Measurements from ENCODE around the gene FLOT1.

FLOT1 gene, protein sequence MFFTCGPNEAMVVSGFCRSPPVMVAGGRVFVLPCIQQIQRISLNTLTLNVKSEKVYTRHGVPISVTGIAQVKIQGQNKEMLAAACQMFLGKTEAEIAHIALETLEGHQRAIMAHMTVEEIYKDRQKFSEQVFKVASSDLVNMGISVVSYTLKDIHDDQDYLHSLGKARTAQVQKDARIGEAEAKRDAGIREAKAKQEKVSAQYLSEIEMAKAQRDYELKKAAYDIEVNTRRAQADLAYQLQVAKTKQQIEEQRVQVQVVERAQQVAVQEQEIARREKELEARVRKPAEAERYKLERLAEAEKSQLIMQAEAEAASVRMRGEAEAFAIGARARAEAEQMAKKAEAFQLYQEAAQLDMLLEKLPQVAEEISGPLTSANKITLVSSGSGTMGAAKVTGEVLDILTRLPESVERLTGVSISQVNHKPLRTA

DNA sequence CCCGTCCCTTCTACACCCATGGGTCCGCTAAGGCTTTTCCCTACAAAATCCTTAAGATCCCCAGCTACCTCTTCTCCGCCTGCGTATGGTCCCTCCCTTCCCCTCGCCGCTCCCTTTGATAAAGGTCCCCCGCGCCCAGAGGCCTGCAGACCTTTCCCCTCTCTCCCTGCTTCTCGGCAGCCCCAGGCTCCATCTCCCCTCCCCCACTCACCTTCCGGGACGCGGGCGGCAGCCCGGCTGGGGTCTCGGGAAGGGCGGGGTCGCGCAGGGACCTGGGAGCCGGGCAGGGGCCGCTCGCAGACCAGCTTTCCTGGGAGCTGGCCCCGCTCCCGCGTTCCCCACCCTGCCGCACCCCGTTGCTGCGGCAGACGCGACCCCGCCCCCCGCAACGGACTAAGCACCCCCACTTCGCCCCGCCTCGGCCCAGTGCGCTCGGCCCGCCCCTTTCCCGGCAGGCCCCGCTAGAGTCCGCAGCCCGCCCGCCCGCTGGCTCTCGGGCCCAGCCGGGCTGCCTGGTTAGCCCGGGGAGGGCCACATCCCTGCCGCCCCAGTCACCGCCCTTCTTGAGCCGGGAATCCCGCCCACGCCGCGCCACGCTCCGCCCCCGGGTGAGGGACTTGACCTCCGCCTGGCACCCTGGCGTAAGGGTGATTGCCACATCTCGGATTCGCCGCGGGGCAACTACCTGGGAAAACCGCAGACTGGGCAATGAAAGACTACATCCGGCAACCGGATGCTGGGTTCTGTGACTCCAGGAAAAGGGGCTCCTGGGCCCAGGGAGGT is at the start of gene FLOT1:
Gene FLOT1, minus strand, starts transcription at position 372 of the 783 bp plus-strand sequence. CDS start 498 bp downstream, outside the sequence.
- DNase-seq (ENCODE audit: insufficient read length, low spot score), result peak; percentile 95
- FAIRE-seq, result peak; percentile 90

DNA sequence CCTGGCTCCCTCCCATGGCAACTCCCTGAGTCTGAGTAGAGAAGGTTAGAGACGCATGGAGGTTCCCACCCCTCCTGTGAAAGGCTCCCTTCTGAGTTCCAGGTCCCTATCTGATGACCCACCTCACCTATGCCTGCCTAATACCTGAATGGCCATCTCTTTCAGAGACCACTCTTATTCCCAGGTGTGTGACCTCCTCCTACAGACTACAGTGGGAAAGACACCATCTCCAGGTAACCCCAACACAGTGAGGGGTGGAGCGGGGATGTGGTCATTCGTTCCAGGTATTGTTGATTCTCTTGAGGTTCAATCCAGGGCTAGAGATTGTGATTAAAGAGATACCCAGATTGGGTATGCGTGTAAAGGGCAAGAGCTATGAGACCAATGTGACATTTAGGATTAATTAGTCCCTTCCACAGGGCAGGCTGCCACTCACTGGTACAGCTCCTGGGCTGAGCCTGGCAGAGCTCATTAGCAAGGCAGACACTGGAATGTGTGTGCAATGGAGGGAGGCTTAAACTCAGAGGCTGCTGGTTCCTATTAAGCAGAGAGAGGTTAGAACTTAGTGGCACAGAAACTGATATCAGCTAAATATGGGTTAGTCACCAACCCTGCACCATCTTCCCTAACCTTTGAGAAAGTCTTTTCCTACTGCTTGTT is 48.4 kb upstream of the FLOT1 start:
- DNase-seq (ENCODE audit: insufficient read length, low spot score), result no peak
- FAIRE-seq, result no peak

DNA sequence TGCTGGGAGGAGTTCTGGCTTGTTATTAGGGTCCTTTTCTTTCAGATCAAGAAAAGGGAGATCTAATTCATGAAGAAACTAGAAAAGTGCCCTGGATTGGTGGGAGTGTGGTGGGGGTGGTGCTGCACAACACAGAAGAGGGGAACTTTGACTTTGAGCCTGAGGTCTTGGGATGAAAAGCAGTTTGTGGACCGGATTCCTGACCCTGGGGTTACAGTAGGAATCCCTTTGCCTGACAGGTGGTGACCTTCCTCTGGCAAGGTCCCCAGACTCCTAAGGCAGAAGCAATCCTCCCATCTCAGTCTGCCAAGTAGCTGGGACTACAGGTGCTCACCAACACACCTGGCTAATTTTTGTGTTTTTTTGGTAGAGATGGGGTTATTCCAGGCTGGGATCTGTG is 47.1 kb upstream of the FLOT1 start:
- DNase-seq (ENCODE audit: insufficient read length, low spot score) (no peak), FAIRE-seq (no peak)

DNA sequence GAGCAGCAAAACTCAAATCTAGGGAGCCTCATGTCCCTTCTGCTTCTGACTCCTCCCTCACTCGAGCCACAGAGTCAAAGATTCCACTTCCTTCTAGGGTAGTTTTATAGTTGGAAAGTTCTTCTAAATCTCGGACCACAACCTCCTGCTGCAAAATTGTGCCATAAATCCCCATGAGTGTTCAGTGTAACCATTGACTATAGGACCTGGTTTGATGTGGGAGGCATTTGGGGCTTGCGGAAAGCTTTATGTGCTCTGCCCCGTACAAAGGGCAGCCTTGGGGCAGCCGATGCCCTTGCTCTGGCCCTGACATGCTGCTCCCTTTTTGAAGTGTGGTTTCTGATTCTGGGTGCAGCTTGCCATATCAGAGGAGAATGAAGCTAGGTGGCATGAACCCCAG is 45.5 kb upstream of the FLOT1 start:
- no peak for FAIRE-seq
- DNase-seq (ENCODE audit: insufficient read length, low spot score), result no peak

DNA sequence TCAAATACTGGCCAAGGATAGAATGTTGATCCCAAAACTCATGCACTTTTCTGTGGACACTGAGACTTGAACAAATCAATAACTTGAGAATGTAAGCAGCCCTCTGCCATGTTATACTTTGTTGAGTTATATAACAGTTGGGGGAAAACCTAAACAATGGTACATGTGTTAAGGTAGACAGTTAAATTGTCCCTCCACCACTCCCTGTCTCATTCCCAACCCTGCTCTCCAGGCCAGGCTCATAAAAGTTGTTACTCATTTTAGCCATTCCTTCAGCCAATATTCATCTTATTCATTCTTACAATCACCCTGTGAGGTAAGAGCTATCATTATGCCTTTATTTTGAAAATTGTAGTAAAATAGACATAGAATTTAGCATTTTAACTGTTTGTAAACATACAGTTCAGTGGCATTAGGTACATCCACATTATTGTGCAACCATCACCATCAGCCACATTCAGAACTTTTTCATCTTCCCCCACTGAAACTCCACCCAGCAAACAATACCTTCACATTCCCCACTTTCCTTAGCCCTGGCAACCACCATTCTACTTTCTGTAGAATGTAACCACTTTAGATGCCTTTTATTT is 40.0 kb upstream of the FLOT1 start:
- DNase-seq (ENCODE audit: insufficient read length, low spot score), result no peak
- FAIRE-seq, result no peak

DNA sequence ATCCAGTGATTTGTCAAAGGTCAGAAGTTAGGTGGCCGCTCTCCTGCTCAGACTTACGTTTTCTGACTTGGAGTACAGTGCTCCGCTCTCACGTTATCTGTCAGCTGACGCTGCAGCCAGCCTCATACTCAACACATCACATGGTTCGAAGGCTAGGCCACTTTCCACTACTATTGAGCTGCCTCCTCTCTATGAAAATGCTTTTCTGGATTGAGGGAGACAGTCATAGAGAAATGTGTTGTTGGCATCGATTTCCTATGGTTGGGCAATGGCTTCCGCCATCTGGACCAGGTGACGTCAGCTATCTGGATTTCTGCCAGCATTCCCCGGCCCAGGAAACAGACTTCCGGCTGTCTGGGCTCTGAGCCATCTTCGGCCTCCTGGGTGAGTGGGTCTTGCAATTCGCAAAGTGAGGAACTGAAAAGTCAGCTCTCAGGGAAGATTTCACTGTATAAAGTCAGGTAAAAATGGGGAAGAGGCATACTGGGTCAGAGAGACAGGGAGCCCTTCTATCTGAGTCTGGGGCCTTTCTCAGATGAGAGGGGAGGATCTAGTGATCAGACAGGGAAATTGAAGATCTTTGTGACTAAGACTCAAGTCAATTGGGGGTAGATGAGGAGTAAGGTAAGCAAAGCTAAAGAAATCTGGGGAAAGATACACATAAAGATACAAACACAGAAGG is 39.4 kb upstream of the FLOT1 start:
- DNase-seq (ENCODE audit: insufficient read length, low spot score) (peak; percentile 85), FAIRE-seq (peak; percentile 95)

DNA sequence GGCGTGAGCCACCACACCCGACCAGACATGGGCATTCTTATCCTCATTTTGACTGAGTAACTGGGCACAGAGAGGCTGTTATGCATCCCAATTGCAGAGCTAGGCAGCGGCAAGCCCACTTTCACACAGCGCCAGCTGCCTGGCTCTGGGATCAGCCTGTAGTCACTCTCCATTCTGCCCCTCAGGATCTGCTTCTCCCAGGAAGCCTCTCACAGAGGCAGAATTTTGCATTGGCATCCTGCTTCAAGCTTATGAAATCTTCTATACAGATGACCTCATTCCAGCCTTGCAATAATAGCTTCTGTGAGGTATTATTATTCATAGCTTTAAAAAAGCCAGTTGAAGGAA is 38.9 kb upstream of the FLOT1 start:
- FAIRE-seq, result no peak
- no peak for DNase-seq (ENCODE audit: insufficient read length, low spot score)

DNA sequence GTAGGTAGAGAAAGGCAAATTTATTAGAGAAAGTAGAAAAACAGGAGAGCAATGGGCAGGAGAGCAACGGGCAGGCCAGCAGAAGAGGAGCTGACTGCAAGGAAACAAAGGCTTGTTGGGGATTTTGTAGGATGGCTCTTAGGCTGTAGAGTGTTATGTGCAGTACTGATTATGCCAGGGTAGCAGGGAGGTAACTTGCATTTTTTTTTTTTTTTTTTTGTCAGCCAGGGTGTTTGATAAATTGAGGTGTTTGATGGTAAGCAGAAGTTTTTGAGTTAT is 38.1 kb upstream of the FLOT1 start:
- no peak for FAIRE-seq
- no peak for DNase-seq (ENCODE audit: insufficient read length, low spot score)

DNA sequence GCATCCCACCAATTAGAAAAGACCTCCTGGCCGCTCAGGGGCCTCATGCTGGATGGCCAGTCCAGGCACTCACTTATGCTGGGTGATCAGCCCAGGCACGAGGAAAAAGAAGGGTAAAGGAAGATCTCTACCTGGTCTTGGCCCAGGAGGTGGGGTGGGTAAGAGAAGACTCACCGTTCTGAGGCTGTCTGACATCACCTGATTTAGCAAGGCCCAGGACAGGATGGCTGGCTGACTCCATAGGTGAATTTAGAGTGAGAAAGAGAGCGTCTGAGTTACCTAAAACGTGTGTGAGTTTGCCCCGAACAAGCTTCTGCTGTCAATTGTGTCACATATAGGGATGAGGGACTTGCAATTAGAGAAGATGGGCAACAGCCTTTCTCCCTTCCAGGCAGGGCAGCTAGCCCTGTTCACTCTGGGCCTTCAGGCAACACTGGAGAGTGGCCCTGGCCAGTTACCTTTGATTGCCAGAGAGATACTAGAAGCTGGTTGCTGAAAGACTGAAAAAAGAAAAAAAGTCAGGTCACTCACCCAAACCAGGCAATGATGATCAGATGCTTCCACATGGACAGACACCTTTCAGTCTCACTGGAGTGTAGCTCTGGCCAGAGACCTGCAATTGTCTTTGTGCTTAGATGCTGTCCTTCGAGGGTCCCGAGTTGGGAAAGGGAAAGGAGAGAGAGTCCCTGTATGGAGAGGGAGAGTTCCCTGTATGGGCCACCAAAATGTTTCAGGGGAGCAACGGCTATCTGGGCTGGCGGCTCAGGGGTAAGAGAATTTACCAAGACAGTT is 37.6 kb upstream of the FLOT1 start:
- FAIRE-seq (no peak), DNase-seq (ENCODE audit: insufficient read length, low spot score) (no peak)

DNA sequence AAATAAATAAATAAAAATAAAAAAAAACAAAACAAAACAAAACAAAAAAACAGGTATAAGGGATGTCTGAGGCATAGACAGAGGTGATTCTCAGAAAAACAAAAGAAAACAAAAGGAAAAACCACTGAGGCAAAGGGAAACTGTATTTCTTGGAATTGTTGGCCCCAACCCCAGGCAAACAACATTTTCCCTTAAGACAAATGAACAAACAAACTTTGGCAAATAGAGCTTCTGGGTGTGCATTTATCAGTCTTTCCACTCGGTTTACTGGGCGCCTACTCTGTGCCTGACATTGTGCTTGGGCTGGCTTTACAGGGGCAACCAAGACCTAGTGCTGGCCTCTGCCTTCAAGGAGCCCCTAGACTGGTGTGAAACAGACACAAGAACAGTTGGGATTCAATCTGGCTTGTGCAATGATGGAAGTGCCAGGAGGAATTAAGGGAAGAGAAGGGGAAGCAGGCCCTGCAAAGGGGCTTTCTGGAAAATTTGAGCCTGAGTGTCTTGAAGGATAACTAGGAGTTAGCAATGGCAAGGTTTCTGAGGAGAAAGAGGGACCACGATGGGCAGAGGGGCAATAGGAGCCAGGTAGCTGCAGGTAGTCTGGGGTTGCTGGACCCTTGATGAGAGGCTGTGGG is 35.6 kb upstream of the FLOT1 start:
- no peak for FAIRE-seq

DNA sequence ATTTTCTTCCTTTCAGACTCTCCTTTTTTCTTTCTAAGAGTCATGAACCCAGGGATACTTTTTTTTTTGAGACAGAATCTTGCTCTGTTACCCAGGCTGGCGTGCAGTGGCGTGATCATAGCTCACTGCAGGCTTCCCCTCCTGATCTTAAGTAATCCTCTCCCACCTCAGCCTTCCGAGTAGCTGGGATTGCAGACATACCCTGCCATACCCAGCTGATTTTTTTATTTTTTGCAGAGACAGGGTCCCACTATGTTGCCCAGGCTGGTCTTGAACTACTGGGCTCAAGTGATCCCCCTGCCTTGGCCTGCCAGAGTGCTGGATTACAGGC is 34.6 kb upstream of the FLOT1 start:
- FAIRE-seq (no peak), DNase-seq (ENCODE audit: insufficient read length, low spot score) (no peak)

More for the DNA sequence above, 35.6 kb upstream of the FLOT1 start:
- DNase-seq (ENCODE audit: insufficient read length, low spot score), result no peak

DNA sequence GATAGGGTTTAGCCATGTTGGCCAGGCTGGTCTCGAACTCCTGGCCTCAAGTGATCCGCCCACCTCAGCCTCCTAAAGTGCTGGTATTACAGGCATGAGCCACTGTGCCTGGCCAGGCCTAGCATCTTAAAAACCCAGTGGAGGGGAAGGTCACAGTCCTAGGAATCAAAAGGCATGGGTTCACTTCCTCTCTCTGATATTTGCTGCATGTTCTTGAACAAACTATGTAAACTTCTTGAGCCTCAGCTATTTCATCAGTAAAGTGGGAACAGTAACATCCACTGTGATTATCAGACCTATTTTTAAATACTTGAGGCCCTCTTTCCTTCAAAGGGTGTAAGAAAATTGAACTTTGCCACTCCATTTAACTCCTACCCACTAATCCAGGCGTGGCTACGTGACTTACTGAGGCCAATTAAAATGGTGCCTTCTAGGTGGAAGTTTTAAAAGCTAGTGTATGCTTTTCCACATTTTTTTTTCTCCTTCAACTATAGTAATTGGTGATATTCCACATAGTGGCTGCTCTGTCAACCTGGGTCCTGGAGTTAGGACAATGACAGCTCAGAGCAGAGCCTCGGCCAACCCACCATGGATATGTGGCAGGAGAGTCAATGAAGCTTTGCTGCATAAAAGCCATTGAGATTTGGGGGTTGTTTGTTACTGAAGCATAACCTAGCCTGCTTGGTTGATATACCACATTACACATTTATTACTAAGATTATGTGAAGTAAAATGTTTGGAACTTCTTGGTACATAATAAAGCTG is 34.1 kb upstream of the FLOT1 start:
- no peak for DNase-seq (ENCODE audit: insufficient read length, low spot score)
- FAIRE-seq, result no peak

DNA sequence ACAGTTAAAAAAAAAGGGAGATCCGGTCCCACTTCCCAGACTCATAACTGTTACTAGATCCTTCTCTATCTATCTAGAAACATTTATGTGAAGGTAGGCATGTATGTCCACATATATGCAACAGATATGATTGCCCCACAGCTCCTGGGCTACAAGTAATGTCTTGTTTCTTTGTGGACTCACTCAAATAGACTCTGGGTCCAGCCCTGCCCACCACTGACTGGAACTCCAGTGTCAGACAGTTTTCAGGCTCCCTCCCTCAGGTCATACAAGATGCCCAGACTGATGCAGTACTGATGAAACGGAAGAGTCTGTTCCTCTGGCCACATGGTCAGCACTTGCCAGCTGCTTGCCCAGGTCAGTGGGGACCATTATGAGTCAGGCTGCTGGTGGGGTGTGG is 32.6 kb upstream of the FLOT1 start:
- FAIRE-seq, result no peak
- DNase-seq (ENCODE audit: insufficient read length, low spot score), result no peak

DNA sequence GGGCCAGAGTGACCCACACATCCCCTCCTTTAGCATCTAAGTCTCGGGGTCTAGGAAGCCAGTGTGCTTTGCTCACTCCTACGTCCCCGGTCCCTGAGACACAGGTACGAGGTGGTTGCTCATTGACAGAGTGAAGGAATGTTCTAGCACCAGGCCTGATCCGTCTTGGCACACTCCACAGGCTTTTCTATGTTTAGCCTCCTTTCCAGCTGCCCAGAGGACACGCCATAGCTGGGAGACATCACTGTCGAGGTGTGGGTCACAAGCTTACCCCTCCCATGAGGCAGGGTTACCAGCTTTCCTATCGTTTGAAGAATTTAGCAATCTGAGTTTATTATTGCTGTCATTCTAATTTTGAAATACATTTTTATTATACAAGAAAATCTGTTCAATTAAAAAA is 32.2 kb upstream of the FLOT1 start:
- DNase-seq (ENCODE audit: insufficient read length, low spot score), result no peak
- FAIRE-seq, result no peak

DNA sequence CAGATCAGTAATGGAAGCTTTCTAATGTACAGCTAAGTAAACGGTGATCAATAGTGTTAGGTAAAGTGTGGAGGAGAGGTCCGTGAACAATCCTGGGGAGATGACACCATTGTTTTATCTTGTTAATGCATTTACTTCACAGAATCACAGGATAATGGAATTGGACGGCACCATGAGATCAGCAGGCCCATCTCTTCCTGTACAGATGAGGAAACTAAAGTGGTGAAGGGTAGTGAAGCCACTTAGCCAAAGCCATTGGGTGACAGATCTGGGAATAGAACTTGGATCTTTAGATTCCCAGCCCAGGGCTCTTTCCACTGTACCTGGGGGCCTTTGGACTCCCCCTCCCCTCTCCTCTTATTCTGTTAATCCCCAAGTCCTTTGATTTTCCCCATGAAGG is 28.1 kb upstream of the FLOT1 start:
- FAIRE-seq (no peak), DNase-seq (ENCODE audit: insufficient read length, low spot score) (no peak)

DNA sequence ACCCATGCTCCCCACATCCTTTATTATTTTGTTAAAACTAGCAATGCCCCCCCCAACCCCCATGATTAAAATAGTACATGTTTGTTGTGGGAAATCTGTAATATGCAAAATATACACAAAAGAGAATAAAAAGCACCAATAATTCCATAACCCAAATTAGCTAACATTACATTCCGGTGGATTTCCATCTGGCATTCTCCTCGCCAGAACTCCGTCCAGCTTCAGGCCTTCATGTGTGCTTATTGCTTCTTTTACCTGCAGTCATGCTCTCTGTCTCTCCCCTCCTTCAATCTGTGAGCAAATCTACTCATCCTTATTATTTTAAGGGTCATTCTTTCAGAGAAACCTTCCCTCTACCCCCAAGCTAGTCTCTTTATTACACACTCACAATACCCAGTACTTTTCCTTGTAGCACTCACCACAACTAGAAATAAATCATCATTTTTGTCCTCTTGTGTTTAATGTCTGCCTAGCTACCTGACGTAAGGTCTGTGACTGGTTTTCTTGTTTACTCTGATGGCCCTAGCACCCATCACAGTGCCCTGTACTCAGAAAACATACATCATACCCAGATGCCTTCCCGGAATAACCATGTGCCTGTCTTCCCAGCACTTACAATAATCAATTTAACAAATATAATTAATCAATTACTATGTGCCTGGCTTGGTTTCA is 27.5 kb upstream of the FLOT1 start:
- no peak for DNase-seq (ENCODE audit: insufficient read length, low spot score)
- FAIRE-seq, result no peak

DNA sequence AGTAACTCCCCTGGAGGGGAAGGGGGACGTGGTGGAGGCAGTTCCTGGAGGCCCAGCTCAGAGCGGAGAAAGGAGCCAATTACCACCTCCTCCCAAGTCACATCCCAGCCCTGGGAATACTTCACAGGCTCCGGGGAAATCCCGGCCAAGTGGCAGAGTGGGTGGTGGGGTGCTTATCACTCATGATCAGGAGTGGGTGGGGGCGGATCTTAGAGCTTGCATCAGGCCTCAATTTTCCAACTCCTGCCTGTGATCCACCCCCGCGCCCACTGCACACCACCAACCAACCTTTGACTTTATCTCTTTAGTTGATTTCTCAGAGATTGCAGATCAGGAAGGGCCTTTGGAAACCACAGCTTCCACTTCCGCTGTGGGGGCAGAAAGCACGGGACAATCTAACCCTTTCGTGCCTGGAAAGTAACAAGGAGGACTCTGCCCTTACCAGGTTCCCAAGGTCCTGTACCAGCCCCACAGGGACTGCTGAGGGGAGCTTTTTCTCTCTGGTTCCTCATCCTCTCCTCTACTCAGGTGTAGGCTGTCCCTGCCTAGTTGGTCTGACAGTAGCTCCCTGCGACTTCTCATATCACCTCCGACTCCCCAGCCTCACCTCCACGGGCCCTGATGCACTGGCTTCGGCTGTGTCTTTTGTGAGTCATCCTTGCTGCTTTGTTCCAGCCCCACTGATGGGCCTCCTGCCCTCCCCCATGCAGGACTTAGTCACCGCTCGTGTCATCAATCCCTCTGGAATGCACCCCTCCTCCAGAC is 26.8 kb upstream of the FLOT1 start:
- DNase-seq (ENCODE audit: insufficient read length, low spot score) (peak; percentile 93), FAIRE-seq (no peak)

DNA sequence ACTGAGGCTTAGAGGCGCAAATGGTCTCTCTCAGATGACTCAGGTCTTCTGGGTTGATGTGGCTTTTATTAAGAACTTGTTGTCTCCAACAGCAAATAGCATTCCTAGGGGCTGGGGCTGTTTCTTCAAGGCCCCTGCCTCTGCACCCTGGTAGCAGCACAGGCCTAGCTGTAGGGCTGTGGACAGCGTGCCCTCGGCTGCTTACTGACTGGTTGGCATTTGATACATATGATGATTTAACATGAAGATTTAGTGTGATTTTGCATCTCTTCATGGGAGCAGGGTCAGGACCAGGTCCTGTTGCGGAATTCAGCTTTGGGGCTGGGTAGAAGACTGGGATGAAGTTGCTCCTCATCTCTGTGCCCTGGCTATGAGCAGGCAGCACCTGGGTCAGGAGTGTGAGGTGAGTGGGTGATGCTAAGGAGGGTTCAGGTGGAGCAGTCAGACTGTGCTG is 26.2 kb upstream of the FLOT1 start:
- FAIRE-seq (no peak), DNase-seq (ENCODE audit: insufficient read length, low spot score) (no peak)

All from HTR-8/SVneo (cell line).